ENCODE measurements around the gene AUTS2. TPM values are rescaled to one million over a fixed set of nuclear protein-coding genes. Genes with fewer than 3 reads are reported as not detected.

AUTS2 gene
- total RNA-seq, 1 donor from 2014 or later: 125 TPM

DNA sequence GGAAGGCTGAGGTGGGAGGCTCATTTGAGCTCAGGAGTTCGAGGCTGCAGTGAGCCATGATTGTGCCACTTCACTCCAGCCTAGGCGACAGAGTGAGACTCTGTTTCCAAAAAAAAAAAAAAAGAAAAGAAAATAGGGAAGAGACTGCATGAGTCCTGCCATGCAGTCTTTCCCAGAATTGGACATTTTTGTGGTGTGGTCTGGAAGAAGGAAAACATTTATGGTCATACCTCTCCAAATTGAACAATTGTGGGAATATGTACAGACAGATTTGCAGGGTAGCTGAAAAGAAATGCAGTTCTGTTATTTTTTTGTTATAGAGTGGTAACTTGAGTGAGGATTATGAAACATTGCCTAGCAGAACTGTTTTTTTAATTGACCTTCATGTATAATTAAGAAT lies 198.1 kb downstream of the AUTS2 start:
- TF ChIP-seq, protein P1, sequence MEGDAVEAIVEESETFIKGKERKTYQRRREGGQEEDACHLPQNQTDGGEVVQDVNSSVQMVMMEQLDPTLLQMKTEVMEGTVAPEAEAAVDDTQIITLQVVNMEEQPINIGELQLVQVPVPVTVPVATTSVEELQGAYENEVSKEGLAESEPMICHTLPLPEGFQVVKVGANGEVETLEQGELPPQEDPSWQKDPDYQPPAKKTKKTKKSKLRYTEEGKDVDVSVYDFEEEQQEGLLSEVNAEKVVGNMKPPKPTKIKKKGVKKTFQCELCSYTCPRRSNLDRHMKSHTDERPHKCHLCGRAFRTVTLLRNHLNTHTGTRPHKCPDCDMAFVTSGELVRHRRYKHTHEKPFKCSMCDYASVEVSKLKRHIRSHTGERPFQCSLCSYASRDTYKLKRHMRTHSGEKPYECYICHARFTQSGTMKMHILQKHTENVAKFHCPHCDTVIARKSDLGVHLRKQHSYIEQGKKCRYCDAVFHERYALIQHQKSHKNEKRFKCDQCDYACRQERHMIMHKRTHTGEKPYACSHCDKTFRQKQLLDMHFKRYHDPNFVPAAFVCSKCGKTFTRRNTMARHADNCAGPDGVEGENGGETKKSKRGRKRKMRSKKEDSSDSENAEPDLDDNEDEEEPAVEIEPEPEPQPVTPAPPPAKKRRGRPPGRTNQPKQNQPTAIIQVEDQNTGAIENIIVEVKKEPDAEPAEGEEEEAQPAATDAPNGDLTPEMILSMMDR (IDR thresholded peaks at IDR 0.05; ENCODE audit: unreplicated experiment): no peak
- Mint-ChIP-seq H3K4me1 (ENCODE audit: low read depth) (peaks cover 36% of the 10 kb centered on the region), H3K27ac (no peak overlapping the region), H3K4me3 (ENCODE audit: low read depth) (no peak overlapping the region), H3K27me3 (no peaks in the 10 kb centered on the region), H3K36me3 (ENCODE audit: insufficient read depth) (no peaks in the 10 kb centered on the region), H3K9me3 (ENCODE audit: low read depth) (no peaks in the 10 kb centered on the region)
- DNase-seq (ENCODE audit: low spot score, unreplicated experiment): no peak

DNA sequence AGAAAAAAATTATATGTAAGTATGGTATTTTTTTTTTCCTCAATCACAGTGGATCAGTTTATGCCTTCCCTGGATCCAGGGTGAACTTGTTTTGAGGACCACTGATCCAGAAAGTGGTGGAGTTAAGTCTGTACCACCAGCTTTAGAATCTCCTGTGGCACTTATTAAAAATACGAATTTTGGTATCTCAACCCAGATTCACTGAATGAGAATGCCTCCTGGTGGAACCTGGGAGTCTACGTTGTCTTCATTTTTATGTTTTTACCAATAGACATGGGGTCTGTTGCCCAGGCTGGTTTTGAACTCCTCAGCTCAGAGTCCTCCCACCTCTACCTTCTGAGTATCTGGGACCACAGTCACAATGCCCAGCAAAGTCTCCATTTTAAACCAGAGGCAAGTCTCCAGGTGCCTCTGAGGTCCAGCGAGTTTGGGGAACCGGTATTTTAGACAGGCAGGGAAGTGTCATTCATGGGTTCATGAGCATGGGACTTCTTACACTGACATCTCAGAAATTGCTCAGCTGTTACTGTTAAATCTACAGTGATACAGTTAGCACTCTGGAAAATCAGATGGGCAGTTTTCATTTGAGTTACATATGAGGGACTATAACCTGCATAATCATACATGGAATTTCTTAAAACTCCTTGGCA lies 200.9 kb downstream of the AUTS2 start:
- H3K9me3 Mint-ChIP-seq (ENCODE audit: low read depth): no peaks in the 10 kb centered on the region
- peaks cover 41% of the 10 kb centered on the region for H3K4me1 Mint-ChIP-seq (ENCODE audit: low read depth)
- no peaks in the 10 kb centered on the region for H3K36me3 Mint-ChIP-seq (ENCODE audit: insufficient read depth)
- no peak overlapping the region for H3K4me3 Mint-ChIP-seq (ENCODE audit: low read depth)
- H3K27ac Mint-ChIP-seq: peak overlapping the region; percentile 65
- no peak for DNase-seq (ENCODE audit: low spot score, unreplicated experiment)
- TF ChIP-seq, protein P1 (IDR thresholded peaks at IDR 0.05; ENCODE audit: unreplicated experiment): no peak
- no peaks in the 10 kb centered on the region for H3K27me3 Mint-ChIP-seq

DNA sequence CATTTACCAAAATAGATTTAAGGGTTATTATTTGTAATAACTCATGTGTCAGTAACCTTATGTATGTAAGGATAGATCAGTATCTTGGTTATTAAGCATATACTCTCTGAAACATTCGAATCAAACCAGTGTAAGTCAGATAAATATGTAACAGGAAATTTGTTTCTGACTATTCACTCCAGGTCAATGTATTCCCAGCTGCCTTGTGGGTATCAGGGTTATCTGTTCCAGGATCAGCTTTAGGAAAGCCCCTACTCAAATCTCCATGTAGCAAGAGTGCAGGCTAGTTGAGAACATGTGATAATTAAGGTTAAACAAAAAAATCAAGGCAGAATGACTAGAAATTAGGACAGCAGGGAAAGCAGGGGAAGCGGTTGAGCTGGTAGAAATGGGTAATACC lies 201.7 kb downstream of the AUTS2 start:
- Mint-ChIP-seq H3K36me3 (ENCODE audit: insufficient read depth) (no peaks in the 10 kb centered on the region), H3K27ac (peak overlapping the region; percentile 9), H3K9me3 (ENCODE audit: low read depth) (no peaks in the 10 kb centered on the region), H3K4me3 (ENCODE audit: low read depth) (no peak overlapping the region), H3K4me1 (ENCODE audit: low read depth) (peaks cover 46% of the 10 kb centered on the region), H3K27me3 (no peaks in the 10 kb centered on the region)
- no peak for DNase-seq (ENCODE audit: low spot score, unreplicated experiment)
- TF ChIP-seq, protein P1 (IDR thresholded peaks at IDR 0.05; ENCODE audit: unreplicated experiment): no peak

DNA sequence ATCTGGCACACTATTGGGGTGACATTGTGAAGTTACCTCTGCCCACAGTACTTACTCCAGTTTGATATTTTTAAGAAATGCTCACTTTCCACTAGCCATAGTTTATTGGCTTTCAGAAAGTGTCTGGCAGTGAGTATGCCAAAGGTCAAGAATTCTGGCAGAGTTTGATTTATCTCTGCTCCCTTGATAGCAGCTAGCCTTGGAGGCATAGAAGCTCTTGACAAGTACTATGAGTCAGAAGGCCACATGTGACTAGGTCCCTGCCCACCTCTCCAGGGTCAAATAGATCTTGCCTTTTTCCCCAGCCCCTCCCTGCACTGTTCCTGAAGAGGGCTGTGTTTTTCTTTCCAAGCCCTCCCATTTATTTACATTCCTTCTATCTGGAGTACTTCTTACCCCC lies 202.2 kb downstream of the AUTS2 start:
- Mint-ChIP-seq H3K4me3 (ENCODE audit: low read depth) (no peak overlapping the region), H3K27ac (peak overlapping the region; percentile 85)

DNA sequence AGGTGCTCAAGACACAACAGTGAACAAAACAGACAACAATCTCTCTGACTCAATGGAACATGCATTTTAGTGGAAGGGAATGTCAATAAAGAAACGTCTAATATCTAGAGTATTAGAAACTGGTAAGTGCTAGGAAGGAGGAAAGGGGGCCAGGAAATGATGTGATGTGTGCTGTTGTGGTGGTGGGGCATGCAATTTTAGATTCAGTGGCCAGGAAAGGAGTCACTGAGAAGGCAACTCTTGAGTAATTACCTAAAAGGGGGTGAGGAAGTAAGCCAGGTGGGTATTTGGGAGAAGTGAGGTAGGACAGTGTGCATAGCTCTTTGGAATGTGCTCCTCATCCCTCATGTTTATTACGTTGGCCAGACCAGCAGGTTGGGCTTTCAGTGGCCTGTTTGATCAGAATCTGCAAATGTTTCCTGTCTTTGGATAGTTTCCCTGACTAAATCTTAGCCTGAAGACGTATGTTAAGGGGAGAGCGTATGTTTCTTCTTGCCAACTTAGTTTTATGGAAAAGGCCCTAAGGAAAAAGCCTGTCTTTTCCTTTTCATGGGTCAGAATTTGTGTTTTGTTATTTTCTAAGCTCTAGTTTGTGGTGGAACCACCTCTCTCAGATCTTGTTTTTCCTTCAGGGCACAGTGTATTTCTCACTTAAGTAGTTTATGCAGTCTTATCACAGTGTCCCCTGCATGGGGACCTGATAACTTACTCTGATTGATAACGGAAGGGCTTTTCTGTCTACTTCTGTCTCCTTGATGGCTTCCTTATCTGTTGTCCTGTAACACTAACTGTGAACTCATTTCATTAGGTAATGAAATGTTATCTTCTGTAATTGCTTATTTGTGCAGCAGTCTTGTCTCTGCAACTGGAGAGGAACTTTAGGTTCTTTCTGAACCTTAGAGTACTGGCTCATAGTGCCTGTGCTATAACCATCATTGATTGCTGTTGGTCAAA lies 203.7 kb downstream of the AUTS2 start:
- Mint-ChIP-seq H3K9me3 (ENCODE audit: low read depth) (no peaks in the 10 kb centered on the region), H3K4me1 (ENCODE audit: low read depth) (peaks cover 50% of the 10 kb centered on the region), H3K27me3 (no peaks in the 10 kb centered on the region), H3K27ac (peak overlapping the region; percentile 80), H3K4me3 (ENCODE audit: low read depth) (no peak overlapping the region), H3K36me3 (ENCODE audit: insufficient read depth) (no peaks in the 10 kb centered on the region)
- DNase-seq (ENCODE audit: low spot score, unreplicated experiment): no peak
- TF ChIP-seq, protein P1 (IDR thresholded peaks at IDR 0.05; ENCODE audit: unreplicated experiment): no peak

More for the DNA sequence above, 202.2 kb downstream of the AUTS2 start:
- TF ChIP-seq, protein P1 (IDR thresholded peaks at IDR 0.05; ENCODE audit: unreplicated experiment): no peak
- Mint-ChIP-seq H3K9me3 (ENCODE audit: low read depth) (no peaks in the 10 kb centered on the region), H3K27me3 (no peaks in the 10 kb centered on the region), H3K36me3 (ENCODE audit: insufficient read depth) (no peaks in the 10 kb centered on the region), H3K4me1 (ENCODE audit: low read depth) (peaks cover 51% of the 10 kb centered on the region)
- DNase-seq (ENCODE audit: low spot score, unreplicated experiment): no peak
